Sigmoid colon (tissue), 7 donors: ENCODE measurements around the gene OR10H5. TPM values are rescaled to one million over a fixed set of nuclear protein-coding genes. Genes with fewer than 3 reads are reported as not detected.

Experiments
- DNase-seq: peaks from one replicate; pipeline ENCODE4 v3.0.0-alpha.2; 2019
- H3K27ac ChIP-seq, 4 donors: fragments of 200-600 bp; sonication (generic); one replicate each; pipeline ENCODE4 v1.5.1; 2016 to 2019; ENCODE audit warnings: mild to moderate bottlenecking in 1 of 4
- H3K27me3 ChIP-seq, 3 donors: fragments of 200-600 bp; sonication (generic); one replicate each; pipeline ENCODE4 v1.5.1; 2019; ENCODE audit warnings: mild to moderate bottlenecking in 1 of 3
- H3K36me3 ChIP-seq, 4 donors: fragments of 200-600 bp; sonication (generic); one replicate each; pipeline ENCODE4 v1.5.1; 2016 to 2019
- H3K4me1 ChIP-seq, 4 donors: fragments of 200-600 bp; sonication (generic); one replicate each; pipeline ENCODE4 v1.5.1; 2017 to 2019
- H3K4me3 ChIP-seq, 4 donors: fragments of 200-600 bp; sonication (generic); one replicate each; pipeline ENCODE4 v1.5.1; 2017 to 2019; ENCODE audit warnings: mild to moderate bottlenecking in 2 of 4, moderate library complexity in 1 of 4
- H3K9me3 ChIP-seq, 4 donors: fragments of 200-600 bp in 3 of 4; sonication (generic) in 3 of 4; one replicate each; pipeline versions ENCODE4 v1.5.1 to v1.6.1; 2013 to 2019
- EP300 ChIP-seq, 4 donors: sonication (generic); formaldehyde crosslinking; IDR thresholded peaks; one replicate each; pipeline ENCODE4 v1.6.1; 2017; ENCODE audit warnings: antibody characterized with exemption in 4 of 4
- POLR2A ChIP-seq, 2 donors: fragments of 450-650 bp; IDR thresholded peaks; one replicate each; pipeline ENCODE4 v1.6.1; 2016; ENCODE audit warnings: antibody characterized with exemption in 2 of 2, mild to moderate bottlenecking in 2 of 2, moderate library complexity in 2 of 2
- POLR2AphosphoS5 ChIP-seq, 4 donors: sonication (generic); formaldehyde crosslinking; IDR thresholded peaks; one replicate each; pipeline ENCODE4 v1.6.1; 2017; ENCODE audit warnings: antibody characterized with exemption in 4 of 4
- WGBS, 2 donors: extraction: QIAGEN DNeasy Blood & Tissue Kit; methylation state at CpG; one replicate each; pipeline ENCODE4 v1.1.7; 2013; 5-methylcytosine and 5-hydroxymethylcytosine counted together
- intact Hi-C: fragments of 100-400 bp; cut with DNase I; formaldehyde crosslinking; loops from one replicate; pipeline ENCODE4 v1.15.1; 2023
- polyA plus RNA-seq, 3 donors: library from polyadenylated mRNA; stranded (reverse); fragments of 200-250 nt; gene quantifications; one replicate each; pipeline ENCODE4 v1.2.3, GENCODE V29; 2013
- total RNA-seq, 4 donors: library from RNA; depleted of rRNA; stranded (reverse); fragments of >200 nt; gene quantifications; one replicate each; pipeline ENCODE4 v1.1.0, GENCODE V29; 2016
- TF ChIP-seq, protein P1 (sequence below), 4 experiments: fragments of 450-650 bp in 3 of 4; fragments of 200-600 bp in 1 of 4; IDR thresholded peaks; one replicate each; pipeline ENCODE4 v1.5.1; 2016 to 2019; ENCODE audit warnings: antibody characterized with exemption in 4 of 4, mild to moderate bottlenecking in 3 of 4, moderate library complexity in 2 of 4
- donor health status: healthy with polysubstance abuse.
- donor health status: Bipolar disorder and iron deficiency.
- donor health status: healthy.

OR10H5 gene
- total RNA-seq (not detected), polyA plus RNA-seq (under 1 TPM in 1 of 3 donors, not detected in 2; under 0.01 TPM)

DNA sequence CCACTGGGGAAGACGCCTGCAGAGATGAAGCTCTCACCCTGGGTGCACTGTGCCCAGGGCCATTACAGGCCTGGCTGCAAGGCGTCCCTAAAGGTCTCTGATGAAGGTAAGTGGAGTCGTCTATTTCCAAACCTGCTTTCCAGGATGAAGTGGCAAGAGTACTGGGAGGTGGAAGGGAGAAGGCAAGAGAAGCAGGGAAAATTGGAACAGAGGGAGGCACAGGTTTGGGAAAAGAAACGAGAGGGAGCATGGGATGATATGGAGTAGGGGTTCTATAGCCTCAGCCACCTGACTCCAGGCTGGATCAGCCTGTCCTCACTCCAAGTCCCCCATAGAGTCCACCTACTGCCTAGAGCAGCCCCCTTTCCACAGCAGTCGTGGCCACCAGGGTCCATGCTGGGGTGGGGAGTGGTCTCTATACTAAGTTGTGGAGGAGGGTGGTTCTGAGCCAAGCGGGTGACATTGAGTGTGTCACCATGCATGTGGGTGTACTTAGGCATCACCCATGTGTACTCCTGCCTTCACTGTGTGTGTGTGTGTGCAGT, at the start of gene OR10H5:
Gene OR10H5 (plus strand): TSS at position 51 of the 545 bp plus-strand sequence. CDS start 6,388 bp downstream, outside the sequence.
- WGBS, 2 donors, result 78 to 81% methylated on average over 6 of the region's 6 CpGs
- peak; percentile 38 for DNase-seq
- H3K36me3 ChIP-seq, result no peaks in the 10 kb centered on the region
- no peaks in the 10 kb centered on the region for H3K4me1 ChIP-seq
- H3K27ac ChIP-seq, result no peak within 1 kb of the TSS
- no peaks in the 10 kb centered on the region for H3K9me3 ChIP-seq
- H3K27me3 ChIP-seq, result no peaks in the 10 kb centered on the region
- intact Hi-C loops, result no loop called here
- H3K4me3 ChIP-seq, result no peak within 1 kb of the TSS
- TF ChIP-seq POLR2AphosphoS5 (IDR thresholded peaks at IDR 0.05), result no peak
- TF ChIP-seq EP300 (IDR thresholded peaks at IDR 0.05), result no peak
- TF ChIP-seq, protein P1, sequence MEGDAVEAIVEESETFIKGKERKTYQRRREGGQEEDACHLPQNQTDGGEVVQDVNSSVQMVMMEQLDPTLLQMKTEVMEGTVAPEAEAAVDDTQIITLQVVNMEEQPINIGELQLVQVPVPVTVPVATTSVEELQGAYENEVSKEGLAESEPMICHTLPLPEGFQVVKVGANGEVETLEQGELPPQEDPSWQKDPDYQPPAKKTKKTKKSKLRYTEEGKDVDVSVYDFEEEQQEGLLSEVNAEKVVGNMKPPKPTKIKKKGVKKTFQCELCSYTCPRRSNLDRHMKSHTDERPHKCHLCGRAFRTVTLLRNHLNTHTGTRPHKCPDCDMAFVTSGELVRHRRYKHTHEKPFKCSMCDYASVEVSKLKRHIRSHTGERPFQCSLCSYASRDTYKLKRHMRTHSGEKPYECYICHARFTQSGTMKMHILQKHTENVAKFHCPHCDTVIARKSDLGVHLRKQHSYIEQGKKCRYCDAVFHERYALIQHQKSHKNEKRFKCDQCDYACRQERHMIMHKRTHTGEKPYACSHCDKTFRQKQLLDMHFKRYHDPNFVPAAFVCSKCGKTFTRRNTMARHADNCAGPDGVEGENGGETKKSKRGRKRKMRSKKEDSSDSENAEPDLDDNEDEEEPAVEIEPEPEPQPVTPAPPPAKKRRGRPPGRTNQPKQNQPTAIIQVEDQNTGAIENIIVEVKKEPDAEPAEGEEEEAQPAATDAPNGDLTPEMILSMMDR (IDR thresholded peaks at IDR 0.05), result no peak

GRCh38 chr19:15737722-15738121, 49.7 kb upstream of the OR10H5 start, which contains the start of gene OR10H3:
TSS of gene OR10H3 (plus strand) at chr19:15737985. CDS start at chr19:15741393, 3,408 bp downstream.
- WGBS, 2 donors, result 65 to 78% methylated on average over 4 of the region's 4 CpGs

GRCh38 chr19:15740785-15741184, 46.7 kb upstream of the OR10H5 start:
- Histone ChIP-seq H3K9me3 (peaks cover 0 to 4% (median 0%) of the 10 kb centered on the region in 4 donors), H3K36me3 (no peaks in the 10 kb centered on the region), H3K4me1 (no peaks in the 10 kb centered on the region), H3K27ac (no peak overlapping the region), H3K4me3 (no peak overlapping the region), H3K27me3 (no peaks in the 10 kb centered on the region)
- intact Hi-C loops, result no loop called here
- TF ChIP-seq POLR2AphosphoS5 (IDR thresholded peaks at IDR 0.05), result no peak
- TF ChIP-seq, protein P1 (IDR thresholded peaks at IDR 0.05), result no peak
- TF ChIP-seq POLR2A (IDR thresholded peaks at IDR 0.05), result no peak
- no peak for TF ChIP-seq EP300 (IDR thresholded peaks at IDR 0.05)
- DNase-seq, result no peak
- 78 to 86% methylated on average over 1 of the region's 1 CpG for WGBS, 2 donors

More at GRCh38 chr19:15737722-15738121, 49.7 kb upstream of the OR10H5 start, which contains the start of gene OR10H3:
- Histone ChIP-seq H3K4me3 (no peak within 1 kb of the TSS), H3K36me3 (no peaks in the 10 kb centered on the region), H3K4me1 (no peaks in the 10 kb centered on the region), H3K9me3 (peaks cover 0 to 4% (median 0%) of the 10 kb centered on the region in 4 donors), H3K27me3 (no peaks in the 10 kb centered on the region), H3K27ac (no peak within 1 kb of the TSS)
- no peak for DNase-seq
- no peak for TF ChIP-seq EP300 (IDR thresholded peaks at IDR 0.05)
- no peak for TF ChIP-seq POLR2AphosphoS5 (IDR thresholded peaks at IDR 0.05)
- no peak for TF ChIP-seq POLR2A (IDR thresholded peaks at IDR 0.05)
- TF ChIP-seq, protein P1 (IDR thresholded peaks at IDR 0.05), result no peak
- intact Hi-C loops, result no loop called here

DNA sequence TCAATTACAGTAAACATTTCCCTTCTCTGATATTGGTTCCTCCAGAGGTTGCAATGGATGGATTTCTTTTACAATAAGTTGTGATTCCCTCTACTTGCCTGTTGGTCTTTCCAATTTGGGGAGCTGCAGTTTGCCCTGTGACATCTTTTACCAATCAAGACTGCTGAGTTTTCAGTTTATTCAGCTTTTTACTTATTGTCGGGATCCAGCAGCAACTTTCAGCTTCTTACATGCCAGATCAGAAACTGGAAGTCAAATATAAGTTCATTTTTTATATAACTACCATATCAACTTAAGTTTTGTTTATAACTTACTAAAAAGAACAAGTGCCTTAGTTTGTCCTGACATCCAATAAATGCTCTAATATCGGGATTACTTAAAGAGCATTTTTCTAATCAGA, 39.2 kb upstream of the OR10H5 start:
- no peaks in the 10 kb centered on the region for H3K4me1 ChIP-seq
- no peak for DNase-seq
- whole genome bisulfite sequencing, 2 donors, result 82 to 83% methylated on average over 2 of the region's 2 CpGs
- H3K36me3 ChIP-seq, result no peaks in the 10 kb centered on the region
- H3K9me3 ChIP-seq, result no peaks in the 10 kb centered on the region
- no peak overlapping the region for H3K4me3 ChIP-seq
- H3K27ac ChIP-seq, result no peak overlapping the region
- no peak for TF ChIP-seq POLR2AphosphoS5 (IDR thresholded peaks at IDR 0.05)
- intact Hi-C loops, result no loop called here
- H3K27me3 ChIP-seq, result peaks cover 0 to 13% (median 0%) of the 10 kb centered on the region in 3 donors

GRCh38 chr19:15758379-15758778, 29.1 kb upstream of the OR10H5 start:
- no peak for DNase-seq
- intact Hi-C loops, result no loop called here
- H3K9me3 ChIP-seq, result no peaks in the 10 kb centered on the region
- no peaks in the 10 kb centered on the region for H3K4me1 ChIP-seq
- 25 to 58% methylated on average over 2 of the region's 2 CpGs for WGBS, 2 donors
- H3K27me3 ChIP-seq, result peaks cover 0 to 24% (median 13%) of the 10 kb centered on the region in 3 donors
- H3K4me3 ChIP-seq, result no peak overlapping the region
- no peak overlapping the region for H3K27ac ChIP-seq
- no peaks in the 10 kb centered on the region for H3K36me3 ChIP-seq
- TF ChIP-seq EP300 (IDR thresholded peaks at IDR 0.05) (no peak), POLR2A (IDR thresholded peaks at IDR 0.05) (no peak), POLR2AphosphoS5 (IDR thresholded peaks at IDR 0.05) (no peak)
- TF ChIP-seq, protein P1 (IDR thresholded peaks at IDR 0.05), result no peak
